ENCODE measurements around the gene DDX53.

Gene DDX53

DNA sequence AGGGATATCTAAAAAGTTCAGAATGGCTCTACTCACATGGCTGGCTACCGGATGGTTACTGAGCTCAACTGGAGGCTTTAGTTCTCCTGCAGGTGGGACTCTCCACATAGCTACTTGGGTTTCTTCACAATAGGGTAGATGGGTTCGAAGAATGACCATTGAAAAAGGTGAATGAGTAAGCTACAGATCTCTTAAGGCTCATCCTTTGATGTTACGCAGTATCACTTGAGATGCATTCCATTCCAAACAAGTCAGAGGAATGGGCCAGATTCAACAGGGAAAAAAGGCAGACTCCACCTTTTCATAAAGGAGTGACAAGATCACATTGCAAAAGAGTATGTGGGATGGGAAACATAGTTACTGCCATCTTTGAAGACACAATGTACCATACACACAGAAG, 52.6 kb downstream of the DDX53 start:
- DNase-seq: no peak

All from Kasumi-1 (cell line).